ENCODE results near the gene PHF20.
A peak's percentile ranks its signal among the peaks of the same experiment; 100 is the strongest.
"Not testable (repeated sequence)": the region's sequence is repeated elsewhere in the genome, so short reads cannot be mapped to it uniquely, and the experiment has no call there.

PHF20 gene

DNA sequence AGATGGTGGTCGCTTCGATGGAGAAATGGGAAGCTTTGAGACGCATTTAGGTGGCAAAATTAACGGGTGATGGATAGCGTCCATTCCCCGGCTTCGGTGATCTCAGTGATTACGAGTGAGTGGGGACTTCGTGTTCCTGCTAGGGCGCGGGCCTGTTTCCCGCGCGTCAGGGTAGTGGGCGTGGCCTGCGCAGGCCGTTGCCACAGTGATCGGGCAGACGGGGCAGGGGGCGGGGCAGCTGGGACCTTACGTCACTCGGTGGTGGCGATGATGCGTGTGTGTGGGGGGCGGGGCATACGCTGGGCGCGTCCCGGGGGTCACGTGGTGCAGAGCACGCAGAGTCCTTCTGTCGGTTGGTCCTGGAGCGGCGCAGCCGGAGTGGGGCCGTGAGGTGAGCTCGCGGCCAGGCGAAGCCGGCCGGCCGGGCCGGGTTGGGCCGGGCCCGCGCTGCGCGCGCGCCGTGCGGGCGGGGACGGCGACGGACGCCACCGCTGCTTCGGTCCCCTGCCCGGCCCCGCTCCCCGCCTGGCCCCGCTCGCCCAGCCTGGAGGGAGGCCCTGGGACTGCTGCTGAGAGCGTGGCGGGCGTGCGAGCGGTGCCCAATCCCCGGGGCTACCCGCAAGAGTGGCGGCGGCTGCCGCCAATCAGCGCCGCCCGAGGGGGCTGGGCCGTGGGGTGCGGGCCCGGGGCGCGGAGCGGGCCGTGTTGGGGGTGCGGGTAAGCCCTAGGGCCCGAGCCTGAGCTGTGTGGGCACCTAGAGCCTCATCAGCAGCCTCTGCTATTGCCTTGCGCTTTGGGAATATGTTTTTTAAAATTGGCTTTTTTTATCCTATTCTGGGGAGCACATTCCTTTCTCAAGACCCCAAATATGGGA lies at the start of gene PHF20:
TSS of gene PHF20 (plus strand) at position 327 of the 874 bp plus-strand sequence. CDS start 29,508 bp downstream, outside the sequence.
- TF ChIP-seq, protein P1, sequence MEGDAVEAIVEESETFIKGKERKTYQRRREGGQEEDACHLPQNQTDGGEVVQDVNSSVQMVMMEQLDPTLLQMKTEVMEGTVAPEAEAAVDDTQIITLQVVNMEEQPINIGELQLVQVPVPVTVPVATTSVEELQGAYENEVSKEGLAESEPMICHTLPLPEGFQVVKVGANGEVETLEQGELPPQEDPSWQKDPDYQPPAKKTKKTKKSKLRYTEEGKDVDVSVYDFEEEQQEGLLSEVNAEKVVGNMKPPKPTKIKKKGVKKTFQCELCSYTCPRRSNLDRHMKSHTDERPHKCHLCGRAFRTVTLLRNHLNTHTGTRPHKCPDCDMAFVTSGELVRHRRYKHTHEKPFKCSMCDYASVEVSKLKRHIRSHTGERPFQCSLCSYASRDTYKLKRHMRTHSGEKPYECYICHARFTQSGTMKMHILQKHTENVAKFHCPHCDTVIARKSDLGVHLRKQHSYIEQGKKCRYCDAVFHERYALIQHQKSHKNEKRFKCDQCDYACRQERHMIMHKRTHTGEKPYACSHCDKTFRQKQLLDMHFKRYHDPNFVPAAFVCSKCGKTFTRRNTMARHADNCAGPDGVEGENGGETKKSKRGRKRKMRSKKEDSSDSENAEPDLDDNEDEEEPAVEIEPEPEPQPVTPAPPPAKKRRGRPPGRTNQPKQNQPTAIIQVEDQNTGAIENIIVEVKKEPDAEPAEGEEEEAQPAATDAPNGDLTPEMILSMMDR (IDR thresholded peaks at IDR 0.05): no peak
- peaks cover 9% of the 10 kb centered on the region for H3K9me3 Mint-ChIP-seq
- H3K27ac Mint-ChIP-seq: peak within 1 kb of the TSS; percentile 98
- peak; percentile 99 for DNase-seq
- peaks cover 52% of the 10 kb centered on the region for H3K4me1 Mint-ChIP-seq
- peak within 1 kb of the TSS; percentile 99 for H3K4me3 Mint-ChIP-seq
- H3K36me3 Mint-ChIP-seq (ENCODE audit: low read depth): peaks cover 19% of the 10 kb centered on the region
- peaks cover 9% of the 10 kb centered on the region for H3K27me3 Mint-ChIP-seq (ENCODE audit: low read depth, poor library complexity)

DNA sequence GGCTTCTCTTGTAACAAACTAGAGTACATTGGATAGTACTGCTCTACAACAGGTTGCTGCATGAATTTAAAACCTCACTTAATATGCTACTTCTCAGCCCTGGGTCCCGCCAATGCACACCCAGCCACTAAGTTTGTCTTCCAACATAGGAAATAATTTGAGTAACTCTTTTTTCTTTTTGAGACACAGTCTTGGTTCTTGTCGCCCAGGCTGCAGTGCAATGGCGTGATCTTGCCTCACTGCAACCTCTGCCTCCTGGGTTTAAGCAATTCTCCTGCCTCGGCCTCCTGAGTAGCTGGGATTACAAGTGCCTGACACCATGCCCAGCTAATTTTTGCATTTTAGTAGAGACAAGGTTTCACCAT lies 48.6 kb upstream of the PHF20 start:
- DNase-seq; H3K4me3 Mint-ChIP-seq; H3K9me3 Mint-ChIP-seq; H3K27ac Mint-ChIP-seq; H3K27me3 Mint-ChIP-seq (ENCODE audit: low read depth, poor library complexity); H3K4me1 Mint-ChIP-seq: not testable (repeated sequence)
- H3K36me3 Mint-ChIP-seq (ENCODE audit: low read depth): peaks cover 80% of the 10 kb centered on the region

DNA sequence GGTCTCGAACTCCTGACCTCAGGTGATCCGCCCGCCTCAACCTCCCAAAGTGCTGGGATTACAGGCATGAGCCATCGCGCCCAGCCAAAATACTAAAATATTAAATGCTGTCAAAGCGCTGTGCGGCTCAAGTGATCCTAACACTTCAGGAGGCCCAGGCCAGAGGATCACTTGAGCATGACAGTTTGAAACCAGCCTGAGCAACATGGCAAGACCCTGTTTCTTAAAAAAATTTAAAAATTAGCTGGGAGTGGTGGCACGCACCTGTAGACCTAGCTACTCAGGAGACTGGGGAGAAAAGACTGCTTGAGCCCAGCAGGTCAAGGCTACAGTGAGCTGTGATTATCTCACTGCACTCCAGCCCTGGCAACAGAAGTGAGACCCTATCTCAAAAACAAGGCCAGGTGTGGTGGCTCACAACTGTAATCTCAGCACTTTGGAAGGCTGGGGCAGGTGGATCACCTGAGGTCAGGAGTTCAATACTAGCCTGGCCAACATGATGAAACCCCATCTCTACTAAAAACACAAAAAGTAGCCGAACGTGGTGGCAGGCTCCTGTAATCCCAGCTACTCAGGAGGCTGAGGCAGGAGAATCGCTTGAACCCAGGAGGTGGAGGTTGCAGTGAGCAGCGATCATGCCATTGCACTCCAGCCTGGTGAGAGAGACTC lies 48.0 kb upstream of the PHF20 start:
- H3K4me3 Mint-ChIP-seq; DNase-seq; H3K4me1 Mint-ChIP-seq; H3K27ac Mint-ChIP-seq; H3K9me3 Mint-ChIP-seq; H3K27me3 Mint-ChIP-seq (ENCODE audit: low read depth, poor library complexity): not testable (repeated sequence)
- H3K36me3 Mint-ChIP-seq (ENCODE audit: low read depth): peaks cover 79% of the 10 kb centered on the region

DNA sequence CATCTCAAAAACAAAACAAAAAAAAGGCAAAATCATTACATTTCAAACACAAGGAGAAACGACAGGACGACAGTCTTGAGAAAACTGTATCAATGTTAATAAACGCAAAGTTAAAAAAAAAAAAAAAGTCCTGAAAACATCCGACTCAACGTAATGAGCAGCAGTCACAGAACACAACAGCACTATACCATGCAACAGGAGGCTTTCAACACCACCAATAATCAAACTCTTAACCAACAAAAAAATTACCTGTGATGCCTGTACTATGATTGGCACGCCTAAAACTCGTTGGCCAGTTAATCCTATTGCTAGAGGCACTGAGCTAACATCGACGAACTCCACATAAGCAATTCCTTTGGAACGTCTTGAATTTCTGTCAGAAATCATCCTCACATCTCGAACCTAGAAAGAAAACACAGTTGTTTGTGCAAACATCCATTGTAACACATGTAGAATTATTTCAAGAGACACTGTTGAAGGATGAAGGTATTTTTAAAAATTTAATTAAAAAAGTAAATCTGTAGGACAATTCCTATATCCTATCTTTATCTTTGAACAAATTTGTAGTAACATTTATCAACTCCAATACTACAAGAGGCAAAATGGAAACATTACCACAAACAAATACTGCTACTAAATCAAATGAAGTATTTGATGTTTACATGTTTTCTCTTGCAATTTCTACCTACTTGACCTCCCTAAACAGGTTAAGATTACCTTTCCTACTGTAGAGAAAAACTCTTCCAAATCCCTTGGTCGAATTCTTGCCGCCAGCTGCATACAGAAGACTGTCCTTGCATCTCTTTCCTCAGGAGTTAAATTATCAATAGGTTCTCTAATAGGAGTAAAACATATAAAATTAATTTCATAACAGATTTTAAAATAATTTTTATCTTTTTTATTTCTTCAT lies 47.2 kb upstream of the PHF20 start:
- no peaks in the 10 kb centered on the region for H3K9me3 Mint-ChIP-seq
- DNase-seq: no peak
- no peak overlapping the region for H3K4me3 Mint-ChIP-seq
- H3K27ac Mint-ChIP-seq: no peak overlapping the region
- no peaks in the 10 kb centered on the region for H3K4me1 Mint-ChIP-seq
- peaks cover 77% of the 10 kb centered on the region for H3K36me3 Mint-ChIP-seq (ENCODE audit: low read depth)
- H3K27me3 Mint-ChIP-seq (ENCODE audit: low read depth, poor library complexity): no peaks in the 10 kb centered on the region
- TF ChIP-seq, protein P1 (IDR thresholded peaks at IDR 0.05): no peak

DNA sequence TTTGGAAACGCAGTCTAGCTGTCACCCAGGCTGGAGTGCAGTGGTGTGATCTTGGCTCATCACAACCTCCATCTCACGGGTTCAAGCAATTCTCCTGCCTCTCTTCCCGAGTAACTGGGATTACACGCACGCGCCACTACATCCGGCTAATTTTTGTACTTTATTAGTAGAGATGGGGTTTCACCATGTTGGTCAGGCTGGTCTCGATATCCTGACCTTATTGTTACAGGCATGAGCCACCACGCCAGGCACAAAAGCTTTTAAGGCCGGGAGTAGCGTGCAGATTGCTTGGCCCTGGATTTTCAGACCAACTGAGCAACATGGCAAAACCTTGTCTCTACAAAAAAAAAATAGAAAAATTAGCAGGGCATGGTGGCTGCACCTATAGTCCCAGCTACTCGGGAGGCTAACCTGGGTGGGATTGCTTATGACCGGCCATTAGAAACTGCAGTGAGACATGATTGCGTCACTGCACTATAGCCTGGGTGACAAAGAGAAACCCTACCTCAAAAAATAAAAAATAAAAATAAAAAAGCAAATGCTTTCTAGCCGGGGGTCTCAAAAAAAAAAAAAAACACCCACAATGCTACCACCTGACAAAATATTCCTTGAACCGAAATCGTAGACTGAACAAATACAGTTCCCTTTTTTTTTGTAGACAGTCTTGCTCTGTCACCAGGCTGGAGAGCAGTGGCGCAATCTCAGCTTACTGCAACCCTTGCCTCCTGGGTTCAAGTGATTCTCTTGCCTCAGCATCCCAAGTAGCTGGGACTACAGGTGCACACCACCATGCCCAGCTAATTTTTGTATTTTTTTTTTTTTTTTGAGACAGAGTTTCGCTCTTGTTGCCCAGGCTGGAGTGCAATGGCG lies 44.7 kb upstream of the PHF20 start:
- TF ChIP-seq, protein P1 (IDR thresholded peaks at IDR 0.05): no peak
- no peaks in the 10 kb centered on the region for H3K4me1 Mint-ChIP-seq
- no peak overlapping the region for H3K4me3 Mint-ChIP-seq
- DNase-seq: no peak
- H3K36me3 Mint-ChIP-seq (ENCODE audit: low read depth): peaks cover 74% of the 10 kb centered on the region
- no peaks in the 10 kb centered on the region for H3K27me3 Mint-ChIP-seq (ENCODE audit: low read depth, poor library complexity)
- H3K27ac Mint-ChIP-seq: no peak overlapping the region
- H3K9me3 Mint-ChIP-seq: no peaks in the 10 kb centered on the region

DNA sequence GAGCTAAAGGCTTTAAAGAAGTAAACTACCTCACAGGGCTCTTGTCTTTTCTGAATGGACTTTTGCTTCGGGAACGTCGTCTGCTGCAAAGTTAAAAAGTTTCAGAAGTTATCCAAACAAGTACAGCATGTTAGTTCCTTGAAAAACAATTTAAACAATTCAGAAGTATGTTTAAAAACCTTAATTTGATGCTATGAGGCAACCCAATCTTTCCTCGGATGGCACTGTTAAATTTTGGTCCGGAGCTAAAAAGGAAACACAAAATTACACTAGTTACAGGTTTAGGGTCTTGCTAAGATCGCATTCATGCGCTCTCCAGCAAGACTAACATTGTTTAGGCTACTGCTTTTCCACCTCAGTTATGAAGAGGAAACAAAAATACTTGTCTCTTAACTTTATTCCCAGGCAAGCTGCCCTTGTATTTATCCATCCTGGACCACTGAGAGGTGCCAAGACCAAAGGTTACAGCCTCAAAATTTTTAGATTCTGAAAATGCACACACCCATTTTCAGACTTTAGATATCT lies 42.5 kb upstream of the PHF20 start:
- Mint-ChIP-seq H3K9me3 (no peaks in the 10 kb centered on the region), H3K4me1 (peaks cover 1% of the 10 kb centered on the region), H3K36me3 (ENCODE audit: low read depth) (peaks cover 74% of the 10 kb centered on the region), H3K4me3 (no peak overlapping the region), H3K27me3 (ENCODE audit: low read depth, poor library complexity) (no peaks in the 10 kb centered on the region), H3K27ac (no peak overlapping the region)
- TF ChIP-seq, protein P1 (IDR thresholded peaks at IDR 0.05): no peak
- no peak for DNase-seq

Data from nephron progenitor cell (in vitro differentiated cells).